Activated CD4-positive, alpha-beta T cell treated with anti-CD3 and anti-CD28 coated beads for 48 hours (primary cell): ENCODE measurements around the gene DCC.

ENCODE experiments used
- DNase-seq: peaks from one replicate; pipeline ENCODE4 v3.0.0-alpha.2; 2020

Gene DCC

GRCh38 chr18:52610451-52611115 is 270.6 kb downstream of the DCC start:
- DNase-seq = no peak

DNA sequence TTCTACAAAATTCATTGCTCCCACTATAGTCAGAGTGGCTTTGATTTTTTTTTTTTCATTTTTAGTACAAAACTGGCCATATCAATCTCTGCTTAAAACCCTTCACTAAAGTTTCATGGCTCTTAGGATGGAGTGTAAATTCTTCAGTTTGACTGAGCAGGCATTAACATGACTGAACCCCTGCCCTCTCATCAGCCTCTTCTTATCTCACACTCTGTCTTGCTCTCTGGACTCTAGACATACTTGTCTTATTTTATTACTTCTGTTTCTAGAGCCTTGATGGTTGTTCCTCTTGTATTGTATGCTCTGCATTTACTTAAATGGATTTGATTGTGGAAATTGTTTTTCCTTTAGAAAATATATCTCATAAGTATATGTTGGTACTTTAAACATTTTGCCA is 272.4 kb downstream of the DCC start:
- no peak for DNase-seq

GRCh38 chr18:52615321-52615720 is 275.3 kb downstream of the DCC start:
- DNase-seq = no peak

DNA sequence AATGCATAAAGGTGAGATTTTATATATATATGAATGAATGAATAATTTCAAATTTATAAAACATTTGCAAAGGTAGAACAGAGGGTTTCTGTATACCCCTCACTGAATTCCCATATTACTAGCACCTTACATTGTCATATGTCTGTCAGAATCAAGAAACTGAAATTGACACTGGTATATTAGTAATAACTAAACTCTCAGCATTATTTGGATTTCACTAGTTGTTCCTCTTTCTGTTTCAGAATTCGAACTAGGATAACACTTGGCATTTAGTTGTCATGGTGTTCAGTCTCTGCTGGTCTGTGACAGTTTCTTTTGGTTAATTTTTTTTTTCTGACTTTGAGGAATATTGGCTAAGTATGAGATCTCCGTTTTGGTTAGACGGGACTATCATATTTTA is 275.9 kb downstream of the DCC start:
- no peak for DNase-seq

GRCh38 chr18:52617931-52618330 is 277.9 kb downstream of the DCC start:
- no peak for DNase-seq

DNA sequence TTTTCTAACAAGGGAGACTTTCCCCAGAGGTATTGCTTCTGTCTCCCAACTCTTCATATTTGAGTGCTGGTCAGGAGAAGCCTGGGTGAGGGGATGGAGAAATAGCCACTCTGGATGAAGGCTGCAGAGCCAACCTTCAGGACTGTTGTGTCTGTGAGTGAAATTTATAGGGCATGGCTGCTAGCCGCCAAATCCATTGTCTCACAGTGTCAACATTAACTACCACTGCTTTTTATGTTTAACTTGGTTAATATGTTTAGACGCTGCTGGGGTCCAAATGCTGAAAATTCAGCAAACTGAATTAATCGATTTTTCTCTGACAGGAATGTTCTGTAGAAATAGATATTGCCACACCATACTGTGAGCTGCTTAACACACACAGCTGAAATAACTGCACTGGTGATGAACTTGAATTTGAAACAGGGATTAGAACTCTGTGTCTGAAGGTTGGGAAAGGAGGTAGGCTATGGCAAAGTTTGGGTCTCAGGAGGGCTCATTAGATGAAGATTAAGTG is 281.0 kb downstream of the DCC start:
- DNase-seq = no peak

DNA sequence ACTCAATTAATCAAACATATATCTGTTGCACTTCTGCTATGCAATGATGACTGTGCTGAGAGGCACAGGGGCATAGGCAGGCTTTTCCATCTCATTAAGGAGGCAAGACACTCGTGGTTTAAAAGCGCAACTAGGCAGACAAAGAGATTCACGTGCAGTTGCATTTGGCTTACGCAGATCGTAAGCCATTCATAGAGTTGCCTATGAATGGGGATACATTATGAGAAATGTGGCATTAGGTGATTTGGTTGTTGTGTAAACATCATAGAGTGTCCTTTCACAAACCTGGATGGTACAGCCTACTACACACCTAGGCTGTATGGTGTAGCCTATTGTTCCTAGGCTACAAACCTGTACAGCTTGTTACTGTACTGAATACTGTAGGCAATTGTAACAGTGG is 284.7 kb downstream of the DCC start:
- DNase-seq = no peak

- DNase-seq = peak; percentile 3
Measured at GRCh38 chr18:52636536-52636935, 296.5 kb downstream of the DCC start.

- DNase-seq = no peak
Measured at GRCh38 chr18:52648201-52648600, 308.2 kb downstream of the DCC start.

- DNase-seq = no peak
Measured at GRCh38 chr18:52652391-52652790, 312.4 kb downstream of the DCC start.

- DNase-seq = no peak
Measured at GRCh38 chr18:52657043-52657805, 317.2 kb downstream of the DCC start.

- DNase-seq = no peak
Measured at GRCh38 chr18:52667463-52668065, 327.6 kb downstream of the DCC start.

GRCh38 chr18:52670896-52671295 is 330.9 kb downstream of the DCC start:
- DNase-seq = no peak

DNA sequence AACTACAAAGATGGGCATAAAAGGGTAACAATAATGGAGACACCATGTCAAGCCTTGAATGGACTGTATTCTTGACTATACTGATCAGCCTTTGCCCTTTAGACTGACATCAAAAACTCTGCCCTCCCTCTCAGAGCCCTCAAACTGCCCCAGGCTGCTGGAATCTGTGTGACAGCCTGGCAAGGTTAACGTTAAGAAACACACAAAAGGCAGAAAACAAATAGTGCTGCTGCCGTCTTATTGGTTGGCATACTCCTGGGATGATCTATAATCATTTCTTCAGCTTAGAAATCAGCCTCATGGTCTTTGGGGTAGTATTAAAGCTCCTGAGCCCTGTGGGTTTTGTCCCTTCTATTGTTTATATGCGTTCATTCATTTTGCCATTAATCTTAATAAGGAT is 338.0 kb downstream of the DCC start:
- no peak for DNase-seq

DNA sequence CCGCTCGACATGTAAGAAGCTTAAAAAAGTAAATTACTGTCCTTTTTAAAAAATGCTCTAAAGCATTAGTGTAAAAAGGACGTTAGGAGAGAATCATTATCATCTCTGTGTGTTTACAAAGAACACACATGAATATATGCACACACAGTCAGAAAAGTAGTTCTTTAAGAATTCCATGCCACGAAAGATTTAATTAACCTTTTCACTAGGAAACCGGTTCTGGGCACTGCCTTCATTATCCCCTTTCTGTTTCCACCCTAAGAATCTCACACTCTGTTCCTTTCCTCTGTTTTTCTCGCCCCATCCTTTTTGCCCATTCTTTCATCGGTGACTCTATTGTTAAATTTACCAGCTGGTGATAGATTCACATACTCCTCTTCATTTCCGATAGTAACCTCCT is 338.6 kb downstream of the DCC start:
- DNase-seq = no peak

- DNase-seq = no peak
Measured at GRCh38 chr18:52679354-52679753, 339.4 kb downstream of the DCC start.

DNA sequence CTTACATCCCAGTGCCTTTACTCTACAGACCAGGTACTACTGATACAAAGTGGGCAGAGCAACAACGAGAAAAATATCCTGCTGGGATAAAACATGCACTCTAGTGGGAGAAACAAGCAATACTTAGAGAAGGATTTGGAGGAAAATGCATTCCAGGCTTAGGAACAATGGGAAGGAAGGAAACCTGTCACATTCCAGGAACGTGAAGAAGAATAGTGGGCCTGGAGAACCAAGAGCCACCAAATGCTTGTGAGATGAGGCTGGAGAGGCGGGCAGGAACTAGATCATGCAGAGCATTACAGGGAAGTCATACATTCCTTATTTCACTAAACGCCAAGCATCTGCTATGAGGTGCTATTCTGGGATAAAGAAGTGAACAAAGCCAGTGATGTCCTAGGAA is 342.3 kb downstream of the DCC start:
- DNase-seq = no peak

- DNase-seq = no peak
Measured at GRCh38 chr18:52685316-52685715, 345.3 kb downstream of the DCC start.

DNA sequence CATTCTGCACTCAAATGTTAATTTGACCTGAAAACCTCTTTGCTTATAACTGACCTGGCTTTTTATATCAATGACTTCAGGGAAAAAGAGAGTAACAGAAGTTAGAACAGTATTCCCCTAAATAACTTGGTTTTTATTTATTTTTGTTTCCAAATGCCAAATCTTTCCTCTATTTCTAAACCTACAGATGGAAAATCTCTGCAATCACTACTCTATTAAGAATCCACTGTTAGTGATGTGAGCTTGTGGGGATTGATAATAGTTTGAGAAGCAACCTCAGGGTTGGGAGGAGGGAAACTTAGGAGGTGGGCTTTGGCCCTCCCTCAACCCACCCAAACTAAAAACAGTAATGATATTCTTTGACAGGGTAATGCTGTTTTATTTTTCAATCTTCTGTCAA is 351.8 kb downstream of the DCC start:
- no peak for DNase-seq

DNA sequence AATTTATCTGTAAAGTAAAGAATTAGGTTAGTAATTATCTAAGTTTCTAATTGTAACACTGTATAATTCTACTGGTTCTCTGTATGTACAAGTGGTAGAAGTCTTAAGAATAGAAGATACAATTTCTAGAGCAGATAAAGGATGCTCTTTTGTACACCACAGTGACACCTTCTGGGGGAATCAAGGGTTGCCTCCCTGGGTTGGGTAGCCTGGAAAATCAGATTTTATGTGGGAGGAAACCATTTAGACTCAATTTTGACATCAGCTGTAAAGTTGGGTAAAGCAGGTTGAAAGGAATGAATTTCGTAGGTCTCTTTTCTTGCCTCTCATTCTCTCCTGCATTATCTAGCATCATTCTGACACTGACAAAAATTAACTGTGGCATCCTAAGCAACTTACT is 354.8 kb downstream of the DCC start:
- no peak for DNase-seq

GRCh38 chr18:52700116-52700515 is 360.1 kb downstream of the DCC start:
- DNase-seq = no peak

- DNase-seq = no peak
Measured at GRCh38 chr18:52700816-52701215, 360.8 kb downstream of the DCC start.

DNA sequence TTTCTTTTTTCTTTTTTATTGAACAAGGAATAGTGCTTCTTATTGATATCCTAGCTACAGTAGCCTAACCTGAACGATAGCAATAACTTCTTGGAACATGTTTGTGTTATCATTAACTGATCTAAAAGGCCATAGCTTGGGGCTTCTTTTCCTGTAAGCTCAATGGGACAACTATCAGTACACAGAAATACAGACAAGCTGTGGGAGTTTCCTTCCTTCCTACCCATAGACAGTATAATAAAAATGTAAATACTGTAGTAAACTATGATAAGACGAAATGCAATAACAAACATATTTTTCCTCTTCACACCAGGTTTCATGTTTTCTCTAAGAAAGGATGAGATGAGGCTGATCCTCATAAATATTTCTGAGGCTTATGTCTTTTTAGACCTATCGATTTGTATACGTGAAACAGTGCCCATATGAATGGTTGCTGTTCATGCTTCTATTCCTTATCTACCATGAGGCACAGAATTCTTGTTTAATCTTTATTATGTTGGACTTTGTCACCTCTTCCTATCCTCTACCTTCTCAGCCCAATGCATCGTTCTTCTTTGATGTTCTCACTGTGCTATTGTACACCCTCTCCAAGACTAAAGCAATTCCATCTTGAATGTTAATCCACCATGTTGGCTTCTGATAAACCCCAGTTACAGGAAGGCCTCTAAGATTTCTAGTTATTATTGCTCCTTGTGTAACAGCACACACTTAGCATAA is 361.4 kb downstream of the DCC start:
- DNase-seq = no peak

GRCh38 chr18:52715421-52715820 is 375.4 kb downstream of the DCC start:
- DNase-seq = no peak
